Left ventricle myocardium inferior (tissue), 1 donor: ENCODE measurements around the gene SV2C. TPM values are rescaled to one million over a fixed set of nuclear protein-coding genes. Genes with fewer than 3 reads are reported as not detected.

Source experiments
- DNase-seq: peaks from one replicate; pipeline ENCODE4 v3.0.0-alpha.2; 2020
- H3K27ac ChIP-seq: fragments of 200-600 bp; replicated peaks from 2 replicates; pipeline ENCODE4 v1.8.0; 2021
- H3K27me3 ChIP-seq: fragments of 200-600 bp; 2 replicates; pipeline ENCODE4 v1.8.0; 2021; ENCODE audit warnings: low read depth
- H3K36me3 ChIP-seq: fragments of 200-600 bp; 2 replicates; pipeline ENCODE4 v1.8.0; 2021
- H3K4me1 ChIP-seq: fragments of 200-600 bp; 2 replicates; pipeline ENCODE4 v1.8.0; 2021
- H3K4me3 ChIP-seq: fragments of 200-600 bp; 2 replicates; pipeline ENCODE4 v1.8.0; 2021; ENCODE audit warnings: mild to moderate bottlenecking, moderate library complexity
- H3K9me3 ChIP-seq: fragments of 200-600 bp; replicated peaks from 2 replicates; pipeline ENCODE4 v1.8.0; 2021
- intact Hi-C: fragments of 100-400 bp; cut with micrococcal nuclease; formaldehyde crosslinking; loops from one replicate; pipeline ENCODE4 v1.11.0; 2022
- total RNA-seq: library from RNA; stranded (reverse); fragmentation: NEBNext Ultra II Directional; extraction: Animal tissue kit (Norgen Biotek cat#: 25700); gene quantifications from one replicate; pipeline ENCODE4 v1.2.1, GENCODE V29; 2021
- TF ChIP-seq, protein P1 (sequence below): fragments of 200-600 bp; IDR thresholded peaks from 2 replicates; pipeline ENCODE4 v1.8.0; 2021; ENCODE audit warnings: antibody characterized with exemption, mild to moderate bottlenecking, borderline replicate concordance
- donor health status: DM: no; HTN: yes; CAD: no; lungs with severe emphysema.

The SV2C gene
- total RNA-seq, 1 donor from 2014 or later, result 0.44 TPM

GRCh38 chr5:76351176-76351575 lies 268.0 kb downstream of the SV2C start:
- Histone ChIP-seq H3K9me3 (no peaks in the 10 kb centered on the region), H3K4me1 (no peaks in the 10 kb centered on the region), H3K36me3 (no peaks in the 10 kb centered on the region), H3K27ac (no peak overlapping the region), H3K4me3 (no peak overlapping the region), H3K27me3 (no peaks in the 10 kb centered on the region)
- intact Hi-C loops, result no loop called here
- TF ChIP-seq, protein P1, sequence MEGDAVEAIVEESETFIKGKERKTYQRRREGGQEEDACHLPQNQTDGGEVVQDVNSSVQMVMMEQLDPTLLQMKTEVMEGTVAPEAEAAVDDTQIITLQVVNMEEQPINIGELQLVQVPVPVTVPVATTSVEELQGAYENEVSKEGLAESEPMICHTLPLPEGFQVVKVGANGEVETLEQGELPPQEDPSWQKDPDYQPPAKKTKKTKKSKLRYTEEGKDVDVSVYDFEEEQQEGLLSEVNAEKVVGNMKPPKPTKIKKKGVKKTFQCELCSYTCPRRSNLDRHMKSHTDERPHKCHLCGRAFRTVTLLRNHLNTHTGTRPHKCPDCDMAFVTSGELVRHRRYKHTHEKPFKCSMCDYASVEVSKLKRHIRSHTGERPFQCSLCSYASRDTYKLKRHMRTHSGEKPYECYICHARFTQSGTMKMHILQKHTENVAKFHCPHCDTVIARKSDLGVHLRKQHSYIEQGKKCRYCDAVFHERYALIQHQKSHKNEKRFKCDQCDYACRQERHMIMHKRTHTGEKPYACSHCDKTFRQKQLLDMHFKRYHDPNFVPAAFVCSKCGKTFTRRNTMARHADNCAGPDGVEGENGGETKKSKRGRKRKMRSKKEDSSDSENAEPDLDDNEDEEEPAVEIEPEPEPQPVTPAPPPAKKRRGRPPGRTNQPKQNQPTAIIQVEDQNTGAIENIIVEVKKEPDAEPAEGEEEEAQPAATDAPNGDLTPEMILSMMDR, result no peak
- DNase-seq, result no peak

DNA sequence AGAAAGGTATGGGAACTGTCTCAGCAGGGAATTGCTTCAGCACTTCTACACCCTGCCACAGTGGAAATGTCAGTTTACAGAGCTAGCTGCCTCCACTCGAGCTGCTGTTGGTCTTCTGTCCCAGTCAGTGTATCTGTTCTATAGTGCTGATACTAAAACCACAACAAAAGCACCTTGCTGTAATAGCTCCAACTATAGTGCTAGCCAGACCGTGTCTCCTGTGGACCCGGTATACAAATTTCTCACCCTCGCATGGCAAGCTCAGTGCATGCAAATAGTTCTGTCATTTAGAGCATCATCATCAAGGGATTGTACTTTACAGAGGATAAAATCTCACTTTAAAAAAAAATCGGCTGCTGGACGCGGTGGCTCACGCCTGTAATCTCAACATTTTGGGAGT lies 268.4 kb downstream of the SV2C start:
- no peak overlapping the region for H3K4me3 ChIP-seq
- H3K36me3 ChIP-seq, result no peaks in the 10 kb centered on the region
- no peaks in the 10 kb centered on the region for H3K27me3 ChIP-seq
- H3K4me1 ChIP-seq, result no peaks in the 10 kb centered on the region
- DNase-seq, result no peak
- H3K9me3 ChIP-seq, result no peaks in the 10 kb centered on the region
- intact Hi-C loops, result no loop called here
- TF ChIP-seq, protein P1, result no peak
- no peak overlapping the region for H3K27ac ChIP-seq

DNA sequence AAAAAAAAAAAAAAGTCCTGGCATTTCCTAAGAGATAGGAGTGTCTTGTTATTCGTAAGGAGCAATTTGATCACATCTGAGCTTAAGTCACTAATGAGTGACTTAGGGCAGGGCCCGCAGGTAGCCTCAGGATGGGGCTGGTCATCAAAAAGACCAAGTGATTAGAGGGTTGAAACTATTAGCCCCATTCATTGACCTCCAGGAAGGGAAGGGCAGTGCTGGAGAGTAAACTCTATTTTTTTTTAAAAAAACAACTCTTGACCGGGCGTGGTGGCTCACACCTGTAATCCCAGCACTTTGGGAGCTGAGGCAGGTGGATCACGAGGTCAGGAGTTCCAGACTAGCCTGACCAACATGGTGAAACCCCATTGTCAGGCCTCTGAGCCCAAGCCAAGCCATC lies 273.7 kb downstream of the SV2C start:
- TF ChIP-seq, protein P1, result no peak
- intact Hi-C loops, result no loop called here
- H3K27me3 ChIP-seq, result no peaks in the 10 kb centered on the region
- H3K36me3 ChIP-seq, result no peaks in the 10 kb centered on the region
- H3K4me1 ChIP-seq, result no peaks in the 10 kb centered on the region
- DNase-seq, result no peak
- no peak overlapping the region for H3K4me3 ChIP-seq
- H3K27ac ChIP-seq, result no peak overlapping the region
- no peaks in the 10 kb centered on the region for H3K9me3 ChIP-seq

DNA sequence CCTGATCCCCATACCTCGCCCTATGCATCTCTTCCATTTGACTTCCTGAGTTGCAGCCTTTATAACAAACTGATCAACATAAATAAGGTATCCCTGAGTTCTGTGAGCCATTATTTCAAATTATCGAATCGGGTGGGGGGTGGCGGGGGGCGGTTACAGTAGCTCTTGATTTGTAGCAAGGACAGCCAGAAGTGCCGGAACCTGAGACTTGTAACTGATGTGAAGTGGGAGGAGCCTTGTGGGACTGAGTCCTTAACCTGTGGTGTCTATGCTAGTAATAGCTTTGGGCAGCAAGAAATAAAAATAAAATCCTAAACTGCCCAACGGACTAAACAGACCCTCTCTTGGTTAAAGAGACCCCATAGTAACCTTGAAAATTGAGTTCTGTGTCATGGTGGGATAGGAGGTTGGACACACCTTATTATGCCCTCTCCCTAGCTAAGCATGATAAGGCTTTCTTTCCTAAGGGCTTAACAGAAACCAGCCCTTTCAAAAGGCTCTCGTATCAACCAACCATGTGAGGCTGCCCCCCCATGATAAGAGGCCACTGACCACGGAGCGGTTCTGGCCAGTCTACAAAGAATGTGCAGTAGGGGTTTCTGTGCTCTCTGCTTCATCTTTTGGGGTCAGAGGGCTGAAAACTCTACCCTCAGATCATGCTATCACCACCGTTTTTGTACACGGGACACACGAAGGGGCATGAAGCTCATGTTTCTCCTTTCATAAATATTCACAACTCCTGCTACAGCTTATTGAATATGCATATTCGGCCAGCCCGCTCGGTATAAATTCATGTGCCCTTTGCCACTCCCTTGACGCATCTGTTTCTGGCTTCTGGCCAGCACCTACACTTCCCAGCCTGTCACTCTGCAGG lies 280.4 kb downstream of the SV2C start:
- TF ChIP-seq, protein P1, result no peak
- no peaks in the 10 kb centered on the region for H3K27me3 ChIP-seq
- no peaks in the 10 kb centered on the region for H3K36me3 ChIP-seq
- intact Hi-C loops, result no loop called here
- no peak overlapping the region for H3K27ac ChIP-seq
- no peaks in the 10 kb centered on the region for H3K9me3 ChIP-seq
- DNase-seq, result no peak
- peaks cover 3% of the 10 kb centered on the region for H3K4me1 ChIP-seq
- H3K4me3 ChIP-seq, result no peak overlapping the region

- DNase-seq, result no peak
- no peak overlapping the region for H3K27ac ChIP-seq
- peaks cover 3% of the 10 kb centered on the region for H3K4me1 ChIP-seq
- intact Hi-C loops, result no loop called here
- no peaks in the 10 kb centered on the region for H3K9me3 ChIP-seq
- TF ChIP-seq, protein P1, result no peak
- H3K4me3 ChIP-seq, result no peak overlapping the region
- no peaks in the 10 kb centered on the region for H3K27me3 ChIP-seq
- H3K36me3 ChIP-seq, result no peaks in the 10 kb centered on the region
These were observed 281.0 kb downstream of the SV2C start for GRCh38 chr5:76364226-76364589.
